Neural progenitor cell (in vitro differentiated cells): ENCODE measurements around the gene ACAN. TPM values are rescaled to one million over a fixed set of nuclear protein-coding genes. Genes with fewer than 3 reads are reported as not detected.

Experiments
- DNase-seq: peaks from one replicate; pipeline ENCODE4 v3.0.0-alpha.2; 2016; ENCODE audit warnings: low spot score
- H2AFZ ChIP-seq: fragments of 200-600 bp; sonication (generic); replicated peaks from 2 replicates; pipeline ENCODE4 v1.6.1; 2016; ENCODE audit warnings: antibody characterized with exemption
- H3F3A ChIP-seq: fragments of 200-600 bp; sonication (generic); 2 replicates; pipeline ENCODE4 v1.6.1; 2016; ENCODE audit warnings: antibody characterized with exemption, low read depth
- H3K27ac ChIP-seq: fragments of 200-600 bp; sonication (generic); 2 replicates; pipeline ENCODE4 v1.5.1; 2016; ENCODE audit warnings: mild to moderate bottlenecking
- H3K27me3 ChIP-seq: fragments of 200-600 bp; sonication (generic); 2 replicates; pipeline ENCODE4 v1.6.1; 2016; ENCODE audit warnings: mild to moderate bottlenecking, moderate library complexity
- H3K36me3 ChIP-seq: fragments of 200-600 bp; sonication (generic); 2 replicates; pipeline ENCODE4 v1.5.1; 2016
- H3K4me1 ChIP-seq: fragments of 200-600 bp; sonication (generic); 2 replicates; pipeline ENCODE4 v1.6.1; 2016; ENCODE audit warnings: mixed run types
- H3K4me2 ChIP-seq: fragments of 200-600 bp; sonication (generic); 2 replicates; pipeline ENCODE4 v1.6.1; 2016
- H3K4me3 ChIP-seq: fragments of 200-600 bp; sonication (generic); 2 replicates; pipeline ENCODE4 v1.5.1; 2016
- H3K79me2 ChIP-seq: fragments of 200-600 bp; sonication (generic); 2 replicates; pipeline ENCODE4 v1.6.1; 2016; ENCODE audit warnings: low read depth
- H3K9ac ChIP-seq: fragments of 200-600 bp; sonication (generic); 2 replicates; pipeline ENCODE4 v1.6.1; 2016
- H3K9me3 ChIP-seq: fragments of 200-600 bp; sonication (generic); 2 replicates; pipeline ENCODE4 v1.5.1; 2016; ENCODE audit warnings: low read depth
- H4K20me1 ChIP-seq: fragments of 200-600 bp; sonication (generic); 2 replicates; pipeline ENCODE4 v1.6.1; 2016; ENCODE audit warnings: low read depth
- H3K27ac Mint-ChIP-seq: 3 replicates; pipeline ENCODE4 v1.8.0; 2021; ENCODE audit warnings: mixed read lengths
- H3K27me3 Mint-ChIP-seq: 2 replicates; pipeline ENCODE4 v1.8.0; 2022; ENCODE audit warnings: low read depth, mild to moderate bottlenecking, inconsistent platforms, moderate library complexity, mixed read lengths; ENCODE audit not compliant: insufficient read depth
- H3K36me3 Mint-ChIP-seq: 3 replicates; pipeline ENCODE4 v1.8.0; 2021; ENCODE audit warnings: mixed read lengths
- H3K4me1 Mint-ChIP-seq: 3 replicates; pipeline ENCODE4 v1.8.0; 2021; ENCODE audit warnings: mixed read lengths
- H3K4me3 Mint-ChIP-seq: 3 replicates; pipeline ENCODE4 v1.8.0; 2021; ENCODE audit warnings: mild to moderate bottlenecking, moderate library complexity, mixed read lengths
- H3K9me3 Mint-ChIP-seq: 3 replicates; pipeline ENCODE4 v1.8.0; 2020; ENCODE audit warnings: mixed read lengths
- EZH2 ChIP-seq: fragments of 200-600 bp; sonication (generic); IDR thresholded peaks from 2 replicates; pipeline ENCODE4 v1.6.1; 2017; ENCODE audit warnings: antibody characterized with exemption, mild to moderate bottlenecking, moderate library complexity
- EZH2phosphoT487 ChIP-seq: fragments of 200-600 bp; sonication (generic); IDR thresholded peaks from 2 replicates; pipeline ENCODE4 v1.6.1; 2017; ENCODE audit warnings: antibody characterized with exemption
- total RNA-seq: library from RNA; depleted of rRNA; stranded (reverse); fragments of >200 nt; gene quantifications from 2 replicates; pipeline ENCODE4 v1.2.3, GENCODE V29; 2015; ENCODE audit warnings: low replicate concordance
- TF ChIP-seq, protein P1 (sequence below): fragments of 200-600 bp; sonication (generic); IDR thresholded peaks from 2 replicates; pipeline ENCODE4 v1.5.1; 2017; ENCODE audit warnings: antibody characterized with exemption, mild to moderate bottlenecking

ACAN gene
- total RNA-seq, 1 donor from 2014 or later = 0.06 TPM

- H3K4me1 Mint-ChIP-seq = peaks cover 7% of the 10 kb centered on the region
- no peaks in the 10 kb centered on the region for H3K36me3 Mint-ChIP-seq
- H3K9me3 ChIP-seq = no peaks in the 10 kb centered on the region
- peak overlapping the region; percentile 20 for H2AFZ ChIP-seq
- H3K27ac Mint-ChIP-seq = no peak overlapping the region
- H3K27ac ChIP-seq = no peak overlapping the region
- H3K27me3 Mint-ChIP-seq = peaks cover 7% of the 10 kb centered on the region
- no peak for TF ChIP-seq EZH2
- no peak for TF ChIP-seq EZH2phosphoT487
- TF ChIP-seq, protein P1, sequence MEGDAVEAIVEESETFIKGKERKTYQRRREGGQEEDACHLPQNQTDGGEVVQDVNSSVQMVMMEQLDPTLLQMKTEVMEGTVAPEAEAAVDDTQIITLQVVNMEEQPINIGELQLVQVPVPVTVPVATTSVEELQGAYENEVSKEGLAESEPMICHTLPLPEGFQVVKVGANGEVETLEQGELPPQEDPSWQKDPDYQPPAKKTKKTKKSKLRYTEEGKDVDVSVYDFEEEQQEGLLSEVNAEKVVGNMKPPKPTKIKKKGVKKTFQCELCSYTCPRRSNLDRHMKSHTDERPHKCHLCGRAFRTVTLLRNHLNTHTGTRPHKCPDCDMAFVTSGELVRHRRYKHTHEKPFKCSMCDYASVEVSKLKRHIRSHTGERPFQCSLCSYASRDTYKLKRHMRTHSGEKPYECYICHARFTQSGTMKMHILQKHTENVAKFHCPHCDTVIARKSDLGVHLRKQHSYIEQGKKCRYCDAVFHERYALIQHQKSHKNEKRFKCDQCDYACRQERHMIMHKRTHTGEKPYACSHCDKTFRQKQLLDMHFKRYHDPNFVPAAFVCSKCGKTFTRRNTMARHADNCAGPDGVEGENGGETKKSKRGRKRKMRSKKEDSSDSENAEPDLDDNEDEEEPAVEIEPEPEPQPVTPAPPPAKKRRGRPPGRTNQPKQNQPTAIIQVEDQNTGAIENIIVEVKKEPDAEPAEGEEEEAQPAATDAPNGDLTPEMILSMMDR = no peak
- no peak overlapping the region for H3K9ac ChIP-seq
- peaks cover 29% of the 10 kb centered on the region for H3K27me3 ChIP-seq
- H3K79me2 ChIP-seq = no peaks in the 10 kb centered on the region
- no peak overlapping the region for H3K4me3 Mint-ChIP-seq
- H3K4me1 ChIP-seq = peaks cover 6% of the 10 kb centered on the region
- peak overlapping the region; percentile 27 for H3K4me2 ChIP-seq
- no peaks in the 10 kb centered on the region for H3F3A ChIP-seq
- no peaks in the 10 kb centered on the region for H4K20me1 ChIP-seq
- H3K4me3 ChIP-seq = no peak overlapping the region
- DNase-seq = peak; percentile 34
- no peaks in the 10 kb centered on the region for H3K36me3 ChIP-seq
- H3K9me3 Mint-ChIP-seq = peaks cover 2% of the 10 kb centered on the region
Measured at GRCh38 chr15:88792342-88793282, 10.6 kb upstream of the ACAN start.

DNA sequence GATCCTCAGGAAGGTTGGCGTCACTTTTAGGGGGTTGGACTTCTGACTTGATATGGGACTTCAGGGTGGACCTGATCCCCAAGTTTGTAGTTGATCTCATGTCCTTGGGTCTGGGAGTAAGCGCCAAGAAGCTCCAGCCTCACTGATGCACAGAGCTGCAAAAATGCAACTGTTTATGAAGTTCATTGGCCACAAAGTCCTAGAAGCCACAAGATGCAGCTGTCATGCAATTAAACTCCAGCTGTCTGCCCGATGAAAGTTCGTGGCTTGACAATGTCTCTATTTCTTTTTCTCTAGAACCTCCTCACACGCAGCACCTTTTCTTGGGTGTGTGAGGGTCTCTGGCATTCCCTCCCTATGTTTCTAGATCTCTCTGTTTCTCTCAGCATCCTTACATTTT is 9.2 kb upstream of the ACAN start:
- no peak overlapping the region for H3K4me3 Mint-ChIP-seq
- H3K4me2 ChIP-seq = no peak overlapping the region
- TF ChIP-seq, protein P1 = no peak
- TF ChIP-seq EZH2phosphoT487 = no peak
- TF ChIP-seq EZH2 = no peak
- no peaks in the 10 kb centered on the region for H3K9me3 Mint-ChIP-seq
- no peak overlapping the region for H3K27ac ChIP-seq
- H3K4me1 ChIP-seq = peaks cover 6% of the 10 kb centered on the region
- peaks cover 42% of the 10 kb centered on the region for H3K27me3 ChIP-seq
- H3K9me3 ChIP-seq = no peaks in the 10 kb centered on the region
- peaks cover 7% of the 10 kb centered on the region for H3K4me1 Mint-ChIP-seq
- peaks cover 4% of the 10 kb centered on the region for H3K27me3 Mint-ChIP-seq
- no peaks in the 10 kb centered on the region for H4K20me1 ChIP-seq
- H3K9ac ChIP-seq = no peak overlapping the region
- no peaks in the 10 kb centered on the region for H3K36me3 ChIP-seq
- H3K4me3 ChIP-seq = no peak overlapping the region
- no peaks in the 10 kb centered on the region for H3K79me2 ChIP-seq
- DNase-seq = no peak
- H2AFZ ChIP-seq = no peak overlapping the region
- no peaks in the 10 kb centered on the region for H3K36me3 Mint-ChIP-seq
- H3F3A ChIP-seq = no peaks in the 10 kb centered on the region
- H3K27ac Mint-ChIP-seq = no peak overlapping the region

- H3K4me1 Mint-ChIP-seq = peaks cover 8% of the 10 kb centered on the region
- Histone ChIP-seq H3K4me2 (no peak overlapping the region), H3K9me3 (no peaks in the 10 kb centered on the region), H3K4me1 (peaks cover 7% of the 10 kb centered on the region), H3K36me3 (no peaks in the 10 kb centered on the region), H3K79me2 (no peaks in the 10 kb centered on the region), H4K20me1 (no peaks in the 10 kb centered on the region), H3F3A (no peaks in the 10 kb centered on the region), H3K4me3 (no peak overlapping the region), H2AFZ (no peak overlapping the region), H3K9ac (no peak overlapping the region), H3K27ac (no peak overlapping the region), H3K27me3 (peaks cover 70% of the 10 kb centered on the region)
- no peaks in the 10 kb centered on the region for H3K9me3 Mint-ChIP-seq
- peaks cover 27% of the 10 kb centered on the region for H3K27me3 Mint-ChIP-seq
- no peak for DNase-seq
- no peaks in the 10 kb centered on the region for H3K36me3 Mint-ChIP-seq
- H3K27ac Mint-ChIP-seq = no peak overlapping the region
- TF ChIP-seq, protein P1 = no peak
- TF ChIP-seq EZH2 (no peak), EZH2phosphoT487 (no peak)
- no peak overlapping the region for H3K4me3 Mint-ChIP-seq
Measured at GRCh38 chr15:88797663-88798339, 5.4 kb upstream of the ACAN start.
